Measurements from ENCODE around the gene SPTBN1. TPM values are rescaled to one million over a fixed set of nuclear protein-coding genes. Genes with fewer than 3 reads are reported as not detected.
A peak's percentile ranks its signal among the peaks of the same experiment; 100 is the strongest.

SPTBN1 gene
- total and polyA plus RNA-seq, 5 experiments from 2014 or later: 15.9 to 190 (median 80.4) TPM

GRCh38 chr2:54653572-54654204 is 197.6 kb downstream of the SPTBN1 start:
- no peak for ATAC-seq
- Mint-ChIP-seq H3K9me3 (no peaks in the 10 kb centered on the region), H3K4me3 (no peak overlapping the region), H3K27me3 (no peaks in the 10 kb centered on the region), H3K27ac (peak overlapping the region in 3 of 10 donors; percentile 20 to 76 (median 43)), H3K36me3 (peaks cover 15 to 98% (median 45%) of the 10 kb centered on the region in 3 donors), H3K4me1 (peaks cover 0 to 9% (median 6%) of the 10 kb centered on the region in 4 donors)
- no peak for DNase-seq
- POLR2A ChIA-PET: no interaction called here

- POLR2A ChIA-PET: no interaction called here
- no peak for ATAC-seq
- peaks cover 11 to 98% (median 35%) of the 10 kb centered on the region in 3 donors for H3K36me3 Mint-ChIP-seq
- no peak for DNase-seq
- H3K27me3 Mint-ChIP-seq: no peaks in the 10 kb centered on the region
- H3K27ac Mint-ChIP-seq: peak overlapping the region in 2 of 10 donors; percentile 18 to 27
- no peak overlapping the region for H3K4me3 Mint-ChIP-seq
- no peaks in the 10 kb centered on the region for H3K9me3 Mint-ChIP-seq
- peaks cover 0 to 6% (median 4%) of the 10 kb centered on the region in 4 donors for H3K4me1 Mint-ChIP-seq
Observed at GRCh38 chr2:54655046-54655809, 199.1 kb downstream of the SPTBN1 start.

GRCh38 chr2:54656863-54657262 is 200.7 kb downstream of the SPTBN1 start:
- ATAC-seq: no peak
- Mint-ChIP-seq H3K4me3 (no peak overlapping the region), H3K9me3 (no peaks in the 10 kb centered on the region), H3K27ac (peak overlapping the region in 4 of 10 donors; percentile 19 to 88 (median 44)), H3K36me3 (peaks cover 11 to 99% (median 36%) of the 10 kb centered on the region in 3 donors), H3K27me3 (no peaks in the 10 kb centered on the region), H3K4me1 (peaks cover 0 to 6% (median 4%) of the 10 kb centered on the region in 4 donors)
- DNase-seq: no peak
- POLR2A ChIA-PET: no interaction called here

- peaks cover 11 to 99% (median 32%) of the 10 kb centered on the region in 3 donors for H3K36me3 Mint-ChIP-seq
- H3K9me3 Mint-ChIP-seq: no peaks in the 10 kb centered on the region
- peak in 2 of 10 donors; percentile 14 to 20 for DNase-seq
- peaks cover 0 to 6% (median 1%) of the 10 kb centered on the region in 4 donors for H3K4me1 Mint-ChIP-seq
- no peak overlapping the region for H3K4me3 Mint-ChIP-seq
- H3K27me3 Mint-ChIP-seq: no peaks in the 10 kb centered on the region
- ATAC-seq: peak; percentile 35 to 44
- POLR2A ChIA-PET: interaction anchor here (0.7 kb wide), 2 partner anchors 57 to 86 kb away, joined by 3 read pairs; no protein-coding TSS in a partner anchor
- peak overlapping the region in 7 of 10 donors; percentile 19 to 84 (median 76) for H3K27ac Mint-ChIP-seq
Observed at GRCh38 chr2:54657664-54658083, 201.5 kb downstream of the SPTBN1 start.

GRCh38 chr2:54658564-54659071 is 202.5 kb downstream of the SPTBN1 start:
- H3K4me1 Mint-ChIP-seq: peaks cover 0 to 6% (median 0%) of the 10 kb centered on the region in 4 donors
- POLR2A ChIA-PET: no interaction called here
- H3K27ac Mint-ChIP-seq: peak overlapping the region in 5 of 10 donors; percentile 26 to 80 (median 61)
- peaks cover 11 to 99% (median 27%) of the 10 kb centered on the region in 3 donors for H3K36me3 Mint-ChIP-seq
- DNase-seq: no peak
- no peaks in the 10 kb centered on the region for H3K9me3 Mint-ChIP-seq
- H3K27me3 Mint-ChIP-seq: no peaks in the 10 kb centered on the region
- no peak overlapping the region for H3K4me3 Mint-ChIP-seq
- no peak for ATAC-seq

GRCh38 chr2:54659527-54659926 is 203.4 kb downstream of the SPTBN1 start:
- peaks cover 16 to 99% (median 32%) of the 10 kb centered on the region in 3 donors for H3K36me3 Mint-ChIP-seq
- POLR2A ChIA-PET: no interaction called here
- no peaks in the 10 kb centered on the region for H3K27me3 Mint-ChIP-seq
- H3K4me1 Mint-ChIP-seq: peaks cover 0 to 7% (median 0%) of the 10 kb centered on the region in 4 donors
- peak overlapping the region in 5 of 10 donors; percentile 21 to 64 (median 27) for H3K27ac Mint-ChIP-seq
- DNase-seq: no peak
- ATAC-seq: no peak
- H3K9me3 Mint-ChIP-seq: no peaks in the 10 kb centered on the region
- no peak overlapping the region for H3K4me3 Mint-ChIP-seq

- peak overlapping the region in 3 of 10 donors; percentile 11 to 58 (median 28) for H3K27ac Mint-ChIP-seq
- POLR2A ChIA-PET: no interaction called here
Observed at GRCh38 chr2:54660752-54661151, 204.6 kb downstream of the SPTBN1 start.

GRCh38 chr2:54663424-54664030 is 207.4 kb downstream of the SPTBN1 start:
- ATAC-seq: no peak
- Mint-ChIP-seq H3K4me1 (peaks cover 5 to 10% (median 9%) of the 10 kb centered on the region in 4 donors), H3K9me3 (no peaks in the 10 kb centered on the region), H3K27me3 (no peaks in the 10 kb centered on the region), H3K36me3 (peaks cover 6 to 100% (median 33%) of the 10 kb centered on the region in 3 donors), H3K4me3 (no peak overlapping the region), H3K27ac (peak overlapping the region in 4 of 10 donors; percentile 36 to 74 (median 52))
- POLR2A ChIA-PET: no interaction called here
- DNase-seq: no peak

More at GRCh38 chr2:54660752-54661151, 204.6 kb downstream of the SPTBN1 start:
- H3K36me3 Mint-ChIP-seq: peaks cover 10 to 99% (median 31%) of the 10 kb centered on the region in 3 donors
- H3K4me1 Mint-ChIP-seq: peaks cover 5 to 11% (median 7%) of the 10 kb centered on the region in 4 donors
- H3K4me3 Mint-ChIP-seq: no peak overlapping the region
- no peaks in the 10 kb centered on the region for H3K27me3 Mint-ChIP-seq
- DNase-seq (no peak), ATAC-seq (no peak)
- no peaks in the 10 kb centered on the region for H3K9me3 Mint-ChIP-seq

- peaks cover 6 to 99% (median 33%) of the 10 kb centered on the region in 3 donors for H3K36me3 Mint-ChIP-seq
- ATAC-seq: no peak
- H3K4me3 Mint-ChIP-seq: peak overlapping the region in 1 of 10 donors; percentile 55
- H3K27ac Mint-ChIP-seq: peak overlapping the region in 7 of 10 donors; percentile 28 to 79 (median 68)
- peaks cover 5 to 10% (median 9%) of the 10 kb centered on the region in 4 donors for H3K4me1 Mint-ChIP-seq
- no peaks in the 10 kb centered on the region for H3K27me3 Mint-ChIP-seq
- POLR2A ChIA-PET: no interaction called here
- no peak for DNase-seq
- no peaks in the 10 kb centered on the region for H3K9me3 Mint-ChIP-seq
Observed at GRCh38 chr2:54664238-54664786, 208.2 kb downstream of the SPTBN1 start.

GRCh38 chr2:54665436-54665856 is 209.3 kb downstream of the SPTBN1 start:
- DNase-seq: peak in 8 of 10 donors; percentile 12 to 53 (median 26)

GRCh38 chr2:54666131-54666633 is 210.1 kb downstream of the SPTBN1 start:
- DNase-seq (no peak), ATAC-seq (no peak)
- Mint-ChIP-seq H3K9me3 (no peaks in the 10 kb centered on the region), H3K27ac (peak overlapping the region in 7 of 10 donors; percentile 31 to 84 (median 71)), H3K36me3 (peaks cover 14 to 97% (median 29%) of the 10 kb centered on the region in 3 donors), H3K27me3 (no peaks in the 10 kb centered on the region), H3K4me1 (peaks cover 5 to 10% (median 9%) of the 10 kb centered on the region in 4 donors), H3K4me3 (no peak overlapping the region)
- POLR2A ChIA-PET: interaction anchor here (0.6 kb wide), 1 partner anchor 873 kb away, joined by 3 read pairs; no protein-coding TSS in a partner anchor

More at GRCh38 chr2:54665436-54665856, 209.3 kb downstream of the SPTBN1 start:
- peak overlapping the region in 9 of 10 donors; percentile 0 to 90 (median 79) for H3K27ac Mint-ChIP-seq
- H3K27me3 Mint-ChIP-seq: no peaks in the 10 kb centered on the region
- peaks cover 7 to 97% (median 30%) of the 10 kb centered on the region in 3 donors for H3K36me3 Mint-ChIP-seq
- no peaks in the 10 kb centered on the region for H3K9me3 Mint-ChIP-seq
- ATAC-seq: peak; percentile 53 to 69
- POLR2A ChIA-PET: no interaction called here
- H3K4me3 Mint-ChIP-seq: no peak overlapping the region
- H3K4me1 Mint-ChIP-seq: peaks cover 5 to 10% (median 9%) of the 10 kb centered on the region in 4 donors
